Activated CD4-positive, CD25-positive, alpha-beta regulatory T cell treated with anti-CD3 and anti-CD28 coated beads, Interleukin-2, amount 50 U/mL, for 16 hours (primary cell): Measurements from ENCODE around the gene WDR26.
"Not testable (repeated sequence)": the region's sequence is repeated elsewhere in the genome, so short reads cannot be mapped to it uniquely, and the experiment has no call there.

Experiments
- DNase-seq: peaks from one replicate; pipeline ENCODE4 v3.0.0-alpha.2; 2020; ENCODE audit warnings: low read depth, low spot score

The WDR26 gene

DNA sequence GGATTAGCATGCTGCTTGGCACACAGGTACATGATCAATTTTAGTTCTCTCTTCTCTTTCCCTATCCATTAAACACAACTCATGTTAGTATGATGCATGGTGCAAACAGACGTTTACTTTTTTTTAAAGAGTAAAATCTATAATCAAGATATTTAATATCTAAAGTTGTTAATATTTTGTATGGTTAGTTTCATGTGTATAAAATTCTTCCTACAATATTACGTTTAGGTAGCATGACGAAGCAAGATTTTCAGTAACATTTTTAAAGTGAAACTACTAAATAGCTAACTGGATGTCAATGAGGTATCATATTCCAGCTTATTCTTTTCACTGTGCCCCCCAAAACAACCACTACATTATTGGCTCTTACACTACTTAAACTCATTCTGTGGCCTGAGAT is 41.3 kb downstream of the WDR26 start:
- DNase-seq: no peak

DNA sequence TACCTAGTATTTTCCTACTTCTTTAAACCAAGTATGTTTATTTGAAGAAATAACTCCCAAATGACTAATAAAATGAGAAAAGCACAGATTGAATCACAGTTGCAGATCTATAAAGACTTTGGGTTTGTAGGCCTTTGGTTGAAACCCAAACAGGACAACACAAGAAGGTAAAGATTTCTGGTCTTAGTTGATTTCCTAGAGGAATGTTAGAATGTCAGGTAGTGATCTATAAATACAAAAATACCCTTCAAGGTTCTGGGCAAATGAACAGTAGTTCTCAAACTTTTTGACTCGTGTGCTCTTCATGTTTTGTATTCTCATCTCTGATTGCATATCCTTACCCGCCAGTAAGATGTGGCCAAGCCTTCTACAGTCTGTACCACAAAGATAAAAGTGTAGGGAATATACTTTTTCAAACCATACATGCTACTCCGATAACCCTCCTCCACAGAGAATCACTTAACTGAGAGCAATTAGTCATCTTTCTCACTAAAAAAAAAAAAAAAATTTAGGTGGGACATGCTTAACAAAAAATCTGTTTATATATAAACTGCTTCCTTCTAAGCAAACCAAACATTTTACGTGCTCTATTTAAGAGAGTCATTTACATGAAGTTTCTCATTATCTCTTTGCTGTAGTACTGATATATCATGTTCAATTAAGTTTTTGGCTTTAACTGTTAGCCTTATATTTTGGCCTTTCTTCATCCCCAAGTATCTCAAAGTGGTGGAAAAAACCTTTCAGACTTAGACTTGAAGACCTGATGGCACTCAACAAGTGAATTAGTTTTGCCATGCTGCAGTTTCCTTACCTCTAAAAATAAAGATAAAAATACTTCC is 42.0 kb downstream of the WDR26 start:
- DNase-seq: no peak

DNA sequence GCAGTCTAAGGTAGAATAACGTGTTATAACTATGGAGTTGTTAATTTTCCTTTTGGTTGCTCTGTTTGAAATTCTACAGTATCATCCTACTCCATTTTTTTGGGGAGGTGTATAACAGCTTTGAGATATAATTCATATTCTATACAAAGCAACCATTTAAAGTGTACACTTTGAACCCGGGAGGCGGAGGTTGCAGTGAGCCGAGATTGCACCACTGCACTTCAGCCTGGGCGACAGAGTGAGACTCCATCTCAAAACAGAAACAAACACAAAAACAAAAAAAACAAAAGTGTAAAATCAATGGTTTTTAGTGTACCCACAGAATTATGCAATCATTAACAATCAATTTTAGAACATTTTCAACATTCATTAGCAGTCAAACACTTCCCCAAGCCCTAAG is 44.1 kb downstream of the WDR26 start:
- no peak for DNase-seq

DNA sequence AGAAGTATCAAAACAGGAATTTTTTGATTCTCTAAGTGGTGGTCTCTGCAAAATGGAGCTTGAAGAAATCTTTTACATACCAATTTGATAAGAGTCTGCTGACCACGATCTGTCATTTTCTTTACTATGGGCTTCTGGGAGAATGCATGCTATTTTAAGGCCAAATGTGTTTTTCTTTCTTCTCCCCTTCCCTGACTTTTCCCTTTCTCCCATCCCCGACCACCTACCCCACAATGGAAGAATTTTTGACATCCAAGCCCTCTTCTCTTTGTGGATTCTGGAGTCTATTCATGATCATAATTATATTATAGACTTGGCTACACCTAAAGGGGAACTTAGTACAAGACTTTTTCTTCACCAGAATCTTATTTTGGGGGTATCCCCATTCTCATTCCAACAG is 46.7 kb downstream of the WDR26 start:
- DNase-seq: no peak

GRCh38 chr1:224387302-224387912 is 47.2 kb downstream of the WDR26 start:
- DNase-seq: no peak

GRCh38 chr1:224383218-224383617 is 51.4 kb downstream of the WDR26 start:
- DNase-seq: no peak

- DNase-seq: no peak
Measured at GRCh38 chr1:224381880-224382548, 52.6 kb downstream of the WDR26 start.

GRCh38 chr1:224380003-224380402 is 54.6 kb downstream of the WDR26 start:
- DNase-seq: no peak

GRCh38 chr1:224378855-224379631 is 55.6 kb downstream of the WDR26 start:
- DNase-seq: no peak

DNA sequence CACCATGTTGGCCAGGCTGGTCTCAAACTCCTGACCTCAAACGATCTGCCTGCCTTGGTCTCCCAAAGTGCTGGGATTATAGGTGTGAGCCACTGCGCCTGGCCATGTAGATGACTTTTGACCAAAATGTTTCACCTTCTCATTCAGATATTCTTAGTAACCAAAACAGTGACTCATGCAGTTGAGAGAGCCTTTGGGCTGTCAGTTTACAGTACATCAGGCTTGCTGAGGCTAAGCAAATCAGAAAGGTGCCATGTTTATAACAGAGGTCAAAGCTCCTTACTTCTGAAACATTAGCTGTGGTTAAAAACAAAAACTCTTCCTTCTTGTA is 57.0 kb downstream of the WDR26 start:
- DNase-seq: no peak

DNA sequence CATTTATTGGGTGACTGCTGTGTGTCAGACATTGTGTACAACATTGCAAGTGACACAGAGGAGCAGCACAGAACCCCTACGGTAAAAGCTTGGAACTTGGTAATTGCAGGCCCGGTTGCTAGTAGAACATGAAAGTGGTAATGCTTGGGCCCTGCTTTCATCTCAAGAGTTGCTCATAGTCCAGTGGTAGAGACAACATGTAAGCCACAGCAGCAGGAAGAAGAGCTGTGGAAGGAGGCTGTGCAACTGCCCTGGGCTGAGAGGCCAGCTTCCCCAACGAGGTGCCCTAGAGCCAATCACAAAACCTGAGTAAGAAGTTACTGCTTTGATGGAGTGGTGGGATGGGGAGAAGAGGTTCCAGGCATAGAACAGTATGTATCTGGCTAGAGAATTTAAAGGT is 59.5 kb downstream of the WDR26 start:
- no peak for DNase-seq

DNA sequence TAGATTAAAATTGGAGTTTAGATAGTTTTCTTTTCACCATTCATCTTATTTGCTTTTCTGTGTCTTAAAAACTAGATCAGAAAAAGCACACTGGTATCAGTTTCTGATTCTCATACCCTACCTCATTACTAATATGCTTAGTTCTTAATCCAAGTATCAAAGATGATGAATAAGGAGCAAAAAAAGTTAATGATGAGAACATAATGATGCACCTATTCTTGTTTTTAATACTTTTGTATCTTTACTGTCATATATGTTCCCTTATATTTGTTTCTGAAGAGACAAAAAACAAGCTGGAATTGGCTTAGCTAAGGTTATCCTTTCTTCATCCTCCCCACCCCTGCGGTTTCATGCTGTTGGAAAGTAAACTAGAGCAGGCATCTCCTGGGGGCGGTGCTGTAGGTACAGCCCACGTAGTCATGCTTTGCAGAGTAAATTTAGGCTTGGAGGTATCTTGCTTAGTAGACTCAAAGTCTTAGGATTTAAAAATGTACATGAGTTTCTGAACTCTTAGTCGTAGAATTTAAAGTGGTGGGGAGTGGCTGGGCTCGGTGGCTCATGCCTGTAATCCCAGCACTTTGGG is 61.5 kb downstream of the WDR26 start:
- DNase-seq: no peak

DNA sequence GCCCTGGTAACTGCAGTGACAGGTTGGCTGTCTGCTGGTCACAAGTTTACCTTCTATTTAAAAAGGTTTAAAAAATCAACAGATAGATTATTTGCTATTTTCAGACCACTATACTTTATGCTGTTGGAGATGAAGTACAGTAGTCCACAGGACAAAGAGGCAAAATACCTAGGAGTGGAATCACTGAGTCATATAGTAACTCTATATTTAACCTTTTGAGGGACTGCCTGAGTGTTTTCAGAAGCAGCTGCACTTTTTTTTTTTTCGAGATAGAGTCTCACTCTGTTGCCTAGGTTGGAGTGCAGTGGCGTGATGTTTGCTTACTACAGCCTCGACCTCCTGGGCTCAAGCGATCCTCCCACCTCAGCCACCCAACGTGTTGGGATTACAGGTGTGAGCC is 66.2 kb downstream of the WDR26 start:
- DNase-seq: no peak

DNA sequence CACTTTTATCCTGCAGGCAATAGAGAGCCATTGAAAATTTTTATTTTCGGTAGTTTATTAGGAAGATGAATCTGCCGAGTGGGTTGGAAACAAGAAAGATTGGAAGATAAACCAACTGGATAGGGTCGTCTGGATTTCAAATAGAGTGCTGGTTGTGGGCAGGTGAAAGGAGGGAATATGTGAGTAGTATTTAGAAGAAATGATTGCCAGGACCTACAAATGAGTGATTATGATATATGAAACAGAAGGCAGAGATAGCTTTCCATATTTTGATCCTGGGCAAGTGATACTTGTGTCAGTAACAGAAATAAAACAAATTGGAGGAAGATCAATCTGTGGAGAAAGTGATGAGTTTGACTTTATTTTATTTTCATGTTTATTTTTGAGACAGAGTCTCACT is 75.4 kb downstream of the WDR26 start:
- DNase-seq: no peak

DNA sequence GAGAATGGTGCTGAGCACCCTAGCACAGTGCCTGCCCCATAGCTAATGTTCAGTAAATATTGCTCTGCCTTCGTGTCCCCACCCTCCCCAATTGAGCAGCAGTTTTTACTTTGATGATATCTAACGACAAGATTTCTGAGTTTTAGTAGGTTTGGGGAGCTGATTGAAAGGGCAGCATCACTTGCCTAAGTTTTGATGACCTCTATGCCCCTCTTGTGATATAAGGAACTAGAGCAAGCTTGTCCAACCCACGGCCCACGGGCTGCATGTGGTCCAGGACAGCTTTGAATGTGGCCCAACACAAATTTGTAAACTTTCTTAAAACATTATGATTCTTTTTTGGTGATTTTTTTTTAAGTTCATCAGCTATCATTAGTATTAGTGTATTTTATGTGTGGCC is 76.4 kb downstream of the WDR26 start:
- no peak for DNase-seq

DNA sequence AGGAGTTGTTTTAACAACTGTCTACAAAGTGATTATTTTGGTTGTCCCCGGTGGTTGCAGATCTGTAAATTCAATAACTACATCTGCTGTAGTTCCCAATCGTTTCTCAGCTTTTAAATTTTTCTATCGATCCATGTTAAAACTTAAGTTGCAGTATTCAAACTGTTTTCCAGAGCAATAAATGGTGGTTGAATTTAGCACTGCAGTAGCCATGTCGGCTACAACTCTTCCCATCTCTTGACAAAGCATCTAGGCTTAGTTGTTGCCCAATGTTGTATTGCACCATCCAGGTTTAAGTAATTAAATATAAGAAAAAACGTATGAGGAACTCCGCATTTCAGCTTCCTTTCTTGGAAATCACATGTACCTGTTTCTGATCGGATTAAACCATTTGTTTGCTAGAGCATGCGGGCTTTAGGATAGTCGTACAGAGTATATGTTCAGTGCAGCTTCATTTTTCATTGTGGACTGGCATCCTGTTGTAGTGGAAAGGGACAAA is 76.9 kb downstream of the WDR26 start:
- no peak for DNase-seq

- DNase-seq: peak; percentile 85
Measured at GRCh38 chr1:224356685-224357625, 77.6 kb downstream of the WDR26 start, which contains the start of gene CNIH4. TSS of gene CNIH4 (plus strand) at chr1:224356879. CDS start at chr1:224356925, 46 bp downstream.

GRCh38 chr1:224353975-224354925 is 80.3 kb downstream of the WDR26 start:
- no peak for DNase-seq

- DNase-seq: not testable (repeated sequence)
Measured at GRCh38 chr1:224352436-224353085, 82.0 kb downstream of the WDR26 start.
